Measurements from ENCODE around the gene ABCA2. TPM values are rescaled to one million over a fixed set of nuclear protein-coding genes. Genes with fewer than 3 reads are reported as not detected.

Gene ABCA2
- total RNA-seq, 1 donor from 2014 or later = 2.7 TPM

DNA sequence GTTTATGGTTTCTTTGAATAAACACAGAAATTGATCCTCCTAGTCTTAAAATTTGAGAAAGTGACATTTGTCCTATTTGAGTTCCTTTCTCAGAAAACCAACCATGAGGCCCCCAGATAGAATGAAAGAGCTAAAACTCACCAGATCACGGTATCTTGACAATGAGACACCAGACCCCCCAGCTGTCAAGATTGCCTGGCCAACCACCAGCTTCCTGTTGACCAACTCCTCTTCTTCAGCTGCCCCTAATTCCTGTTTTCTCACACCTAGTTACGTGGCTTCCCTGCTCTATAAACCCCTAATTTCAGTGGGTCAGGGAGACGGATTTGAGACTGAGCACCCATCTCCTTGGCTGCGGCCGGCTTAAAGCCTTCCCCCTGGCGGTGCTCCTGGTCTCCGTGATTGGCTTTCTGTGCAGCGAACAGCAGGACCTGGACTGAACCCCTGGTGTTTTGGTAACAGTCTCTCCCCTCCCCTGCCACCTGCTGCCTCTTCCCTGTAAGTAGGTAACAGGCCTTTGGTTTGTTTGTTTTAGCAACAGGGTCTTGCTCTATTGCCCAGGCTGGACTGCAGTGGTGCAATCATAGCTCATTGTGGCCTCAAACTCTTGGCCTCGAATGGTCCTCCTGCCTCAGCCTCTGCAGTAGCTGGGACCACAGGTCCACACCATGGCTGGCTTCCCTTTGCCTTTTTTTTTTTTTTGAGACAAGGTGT, 30.6 kb upstream of the ABCA2 start:
- Histone ChIP-seq H3K79me2 (ENCODE audit: low read depth) (no peaks in the 10 kb centered on the region), H3K27ac (no peak overlapping the region), H4K20me1 (ENCODE audit: low read depth) (peaks cover 13% of the 10 kb centered on the region), H3K4me3 (no peak overlapping the region), H3K27me3 (peaks cover 52% of the 10 kb centered on the region), H3K9me3 (ENCODE audit: low read depth) (no peaks in the 10 kb centered on the region), H3F3A (ENCODE audit: low read depth) (peaks cover 19% of the 10 kb centered on the region), H3K4me1 (peaks cover 12% of the 10 kb centered on the region), H3K36me3 (no peaks in the 10 kb centered on the region), H2AFZ (replicated peaks) (no peak overlapping the region), H3K4me2 (no peak overlapping the region), H3K9ac (no peak overlapping the region)
- DNase-seq (ENCODE audit: low spot score) = no peak
- Mint-ChIP-seq H3K9me3 (no peaks in the 10 kb centered on the region), H3K4me1 (peaks cover 7% of the 10 kb centered on the region), H3K4me3 (no peak overlapping the region), H3K36me3 (no peaks in the 10 kb centered on the region), H3K27me3 (ENCODE audit: insufficient read depth, low read depth) (peaks cover 23% of the 10 kb centered on the region), H3K27ac (no peak overlapping the region)
- TF ChIP-seq EZH2 (IDR thresholded peaks at IDR 0.05) (no peak), EZH2phosphoT487 (IDR thresholded peaks at IDR 0.05) (no peak)
- TF ChIP-seq, protein P1, sequence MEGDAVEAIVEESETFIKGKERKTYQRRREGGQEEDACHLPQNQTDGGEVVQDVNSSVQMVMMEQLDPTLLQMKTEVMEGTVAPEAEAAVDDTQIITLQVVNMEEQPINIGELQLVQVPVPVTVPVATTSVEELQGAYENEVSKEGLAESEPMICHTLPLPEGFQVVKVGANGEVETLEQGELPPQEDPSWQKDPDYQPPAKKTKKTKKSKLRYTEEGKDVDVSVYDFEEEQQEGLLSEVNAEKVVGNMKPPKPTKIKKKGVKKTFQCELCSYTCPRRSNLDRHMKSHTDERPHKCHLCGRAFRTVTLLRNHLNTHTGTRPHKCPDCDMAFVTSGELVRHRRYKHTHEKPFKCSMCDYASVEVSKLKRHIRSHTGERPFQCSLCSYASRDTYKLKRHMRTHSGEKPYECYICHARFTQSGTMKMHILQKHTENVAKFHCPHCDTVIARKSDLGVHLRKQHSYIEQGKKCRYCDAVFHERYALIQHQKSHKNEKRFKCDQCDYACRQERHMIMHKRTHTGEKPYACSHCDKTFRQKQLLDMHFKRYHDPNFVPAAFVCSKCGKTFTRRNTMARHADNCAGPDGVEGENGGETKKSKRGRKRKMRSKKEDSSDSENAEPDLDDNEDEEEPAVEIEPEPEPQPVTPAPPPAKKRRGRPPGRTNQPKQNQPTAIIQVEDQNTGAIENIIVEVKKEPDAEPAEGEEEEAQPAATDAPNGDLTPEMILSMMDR (IDR thresholded peaks at IDR 0.05) = no peak

DNA sequence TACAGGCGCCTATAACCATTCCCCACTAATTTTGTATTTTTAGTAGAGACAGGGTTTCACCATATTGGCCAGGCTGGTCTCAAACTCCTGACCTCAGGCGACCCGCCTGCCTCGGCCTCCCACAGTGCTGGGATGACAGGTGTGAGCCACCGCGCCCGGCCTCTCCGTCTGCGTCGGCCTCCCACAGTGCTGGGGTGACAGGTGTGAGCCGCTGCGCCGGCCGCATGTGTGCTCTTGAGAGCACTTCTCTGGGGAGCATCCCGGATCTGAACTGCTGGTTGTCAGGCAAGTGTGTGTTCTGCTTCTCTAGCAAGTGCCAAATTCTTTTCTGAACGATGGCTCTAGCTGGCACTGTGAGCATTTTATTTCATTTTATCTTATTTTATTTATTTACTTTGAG, 29.5 kb upstream of the ABCA2 start:
- H3K27me3 Mint-ChIP-seq (ENCODE audit: insufficient read depth, low read depth) = peaks cover 29% of the 10 kb centered on the region
- H3K27ac ChIP-seq = no peak overlapping the region

DNA sequence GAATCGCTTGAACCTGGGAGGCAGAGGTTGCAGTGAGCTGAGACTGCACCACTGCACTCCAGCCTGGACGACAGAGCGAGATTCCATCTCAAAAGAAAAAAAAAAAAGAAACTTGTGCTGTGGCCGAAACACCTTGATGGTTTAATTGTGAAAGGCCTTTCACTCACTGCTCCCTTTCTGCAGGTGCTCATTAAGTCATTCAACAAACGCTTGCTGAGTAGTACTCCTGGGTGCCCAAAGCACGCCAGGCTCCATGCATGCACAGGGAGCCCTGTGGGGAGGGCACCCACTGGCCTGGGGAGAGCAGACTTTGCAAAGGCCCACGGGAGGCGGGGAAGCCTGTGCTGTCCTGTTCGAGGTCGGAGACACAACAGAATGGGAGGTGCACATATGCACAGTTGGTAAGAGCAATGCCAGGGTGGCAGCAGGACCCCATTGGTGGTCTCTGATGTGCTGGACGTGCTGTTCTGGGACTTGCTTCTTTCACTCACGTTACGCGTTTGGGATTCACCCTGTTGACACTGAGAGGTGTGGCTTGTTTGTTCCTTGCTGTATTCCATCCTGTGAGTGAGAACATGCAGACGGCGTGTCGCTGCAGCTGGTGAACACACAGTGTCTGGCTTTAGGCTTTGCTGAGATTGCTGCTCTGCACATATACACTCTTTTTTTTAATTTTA, 28.8 kb upstream of the ABCA2 start:
- TF ChIP-seq EZH2phosphoT487 (IDR thresholded peaks at IDR 0.05) (no peak), EZH2 (IDR thresholded peaks at IDR 0.05) (no peak)
- TF ChIP-seq, protein P1 (IDR thresholded peaks at IDR 0.05) = no peak
- no peak overlapping the region for H3K4me2 ChIP-seq
- H3K27me3 ChIP-seq = peaks cover 70% of the 10 kb centered on the region
- no peak overlapping the region for H3K4me3 ChIP-seq
- H3K36me3 ChIP-seq = no peaks in the 10 kb centered on the region
- Mint-ChIP-seq H3K27ac (no peak overlapping the region), H3K27me3 (ENCODE audit: insufficient read depth, low read depth) (peaks cover 32% of the 10 kb centered on the region), H3K9me3 (no peaks in the 10 kb centered on the region), H3K36me3 (no peaks in the 10 kb centered on the region), H3K4me1 (peaks cover 7% of the 10 kb centered on the region), H3K4me3 (no peak overlapping the region)
- no peak overlapping the region for H3K27ac ChIP-seq
- H3F3A ChIP-seq (ENCODE audit: low read depth) = peaks cover 27% of the 10 kb centered on the region
- peaks cover 17% of the 10 kb centered on the region for H3K4me1 ChIP-seq
- DNase-seq (ENCODE audit: low spot score) = no peak
- no peak overlapping the region for H2AFZ ChIP-seq (replicated peaks)
- H4K20me1 ChIP-seq (ENCODE audit: low read depth) = peaks cover 23% of the 10 kb centered on the region
- H3K9ac ChIP-seq = no peak overlapping the region
- no peaks in the 10 kb centered on the region for H3K9me3 ChIP-seq (ENCODE audit: low read depth)
- H3K79me2 ChIP-seq (ENCODE audit: low read depth) = no peaks in the 10 kb centered on the region

More for the DNA sequence above, 29.5 kb upstream of the ABCA2 start:
- Histone ChIP-seq H4K20me1 (ENCODE audit: low read depth) (peaks cover 23% of the 10 kb centered on the region), H3K9ac (no peak overlapping the region), H3K4me1 (peaks cover 17% of the 10 kb centered on the region), H3K9me3 (ENCODE audit: low read depth) (no peaks in the 10 kb centered on the region), H3K79me2 (ENCODE audit: low read depth) (no peaks in the 10 kb centered on the region), H3K4me2 (no peak overlapping the region), H3K36me3 (no peaks in the 10 kb centered on the region), H3K4me3 (no peak overlapping the region), H3F3A (ENCODE audit: low read depth) (peaks cover 27% of the 10 kb centered on the region), H2AFZ (replicated peaks) (no peak overlapping the region), H3K27me3 (peaks cover 63% of the 10 kb centered on the region)
- Mint-ChIP-seq H3K4me1 (peaks cover 7% of the 10 kb centered on the region), H3K4me3 (no peak overlapping the region), H3K27ac (no peak overlapping the region), H3K9me3 (no peaks in the 10 kb centered on the region), H3K36me3 (no peaks in the 10 kb centered on the region)
- no peak for DNase-seq (ENCODE audit: low spot score)
- no peak for TF ChIP-seq EZH2phosphoT487 (IDR thresholded peaks at IDR 0.05)
- TF ChIP-seq, protein P1 (IDR thresholded peaks at IDR 0.05) = no peak
- TF ChIP-seq EZH2 (IDR thresholded peaks at IDR 0.05) = no peak
